HG03064 (cell line): ENCODE data around the gene ZNF81.
"Not testable (repeated sequence)": the region's sequence is repeated elsewhere in the genome, so short reads cannot be mapped to it uniquely, and the experiment has no call there.

Experiments used
- ATAC-seq: cut with Tn5 transposase; IDR thresholded peaks from one replicate; pipeline ENCODE4 v1.9.1; 2021; ENCODE audit warnings: low read depth; ENCODE audit not compliant: unreplicated experiment

Gene ZNF81

DNA sequence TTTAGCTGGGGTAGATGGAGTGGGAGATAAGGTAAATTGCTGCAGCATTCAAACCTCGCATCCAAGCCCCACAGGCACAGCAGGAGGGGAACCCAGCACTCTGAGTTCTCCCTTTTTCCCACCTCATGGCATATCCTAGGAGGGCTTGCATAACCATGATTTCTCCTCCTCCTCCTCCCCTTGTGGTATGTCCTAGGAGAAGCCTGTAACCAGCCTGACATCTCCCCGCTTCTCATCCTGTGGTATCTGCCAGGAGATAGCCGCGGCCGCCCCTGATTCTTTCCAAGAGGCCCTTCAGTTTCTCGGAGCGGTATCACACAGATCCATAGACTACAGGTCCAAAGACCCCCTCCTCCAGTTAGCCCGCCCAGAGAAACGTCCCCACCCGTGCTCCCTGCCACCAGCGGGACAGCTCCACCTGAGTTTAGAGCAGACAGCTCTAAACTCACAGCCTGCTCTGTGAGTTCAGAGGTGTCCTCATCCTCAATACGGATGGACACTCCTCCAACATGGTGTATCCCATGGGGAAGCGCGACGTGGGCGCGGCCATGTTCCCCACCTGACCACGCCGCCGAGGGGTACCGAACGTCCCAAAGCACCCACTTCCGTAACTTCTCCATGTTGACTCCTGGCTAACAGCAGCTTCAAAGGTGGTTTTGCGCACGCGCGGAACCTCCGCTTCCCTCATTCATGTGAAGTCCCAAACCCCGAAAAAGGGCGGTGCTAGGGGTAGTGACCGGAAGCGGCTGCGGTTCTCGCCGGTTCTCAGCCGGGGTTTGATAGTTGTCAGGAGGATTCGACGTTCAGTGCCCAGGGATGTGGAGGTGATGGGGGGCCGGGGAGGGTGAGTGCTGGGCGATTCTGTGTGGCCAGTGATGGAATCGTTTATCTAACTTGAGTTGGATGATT lies at the start of gene ZNF81:
Gene ZNF81 (plus strand): TSS at position 739 of the 909 bp plus-strand sequence. CDS start 9,366 bp downstream, outside the sequence.
- ATAC-seq: peak; percentile 84

DNA sequence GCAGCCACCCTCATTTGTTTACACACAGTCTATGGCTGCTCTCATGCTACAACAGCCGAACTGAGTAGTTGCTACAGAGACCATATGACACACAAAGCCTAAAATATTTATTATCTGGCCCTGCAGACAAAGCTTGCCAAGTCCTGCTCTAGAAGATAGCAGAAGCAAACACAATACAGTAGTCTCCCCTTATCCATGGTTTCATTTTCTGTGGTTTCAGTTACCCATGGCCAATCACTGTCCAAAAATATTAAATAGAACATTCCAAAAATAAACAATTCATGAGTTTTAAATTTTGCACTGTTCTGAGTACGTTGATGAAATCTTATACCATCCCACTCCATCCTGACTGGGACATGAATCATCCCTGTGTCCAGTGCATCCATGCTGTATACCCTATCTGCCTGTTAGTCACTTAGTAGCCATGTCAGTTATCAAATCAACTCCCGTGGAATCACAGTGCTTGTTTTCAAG lies 40.2 kb upstream of the ZNF81 start:
- ATAC-seq: no peak

DNA sequence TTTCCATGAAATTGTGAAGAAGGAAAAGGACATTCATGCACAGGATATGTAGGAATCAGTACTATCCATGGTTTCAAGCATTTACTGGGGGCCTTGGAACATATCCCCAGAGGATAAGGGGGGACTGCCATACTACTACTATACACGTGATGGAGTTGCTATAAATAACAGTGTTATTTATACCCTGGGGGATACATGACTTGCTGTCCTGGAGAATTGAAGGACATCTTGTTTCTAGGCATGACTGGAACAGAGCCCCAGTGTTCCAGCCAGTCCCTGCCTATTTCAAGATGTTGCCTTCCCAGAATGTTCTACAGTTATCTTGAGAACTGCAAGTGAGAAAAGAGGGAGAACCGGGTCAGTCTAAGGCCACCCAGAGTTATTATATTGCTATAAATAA lies 39.6 kb upstream of the ZNF81 start:
- no peak for ATAC-seq

DNA sequence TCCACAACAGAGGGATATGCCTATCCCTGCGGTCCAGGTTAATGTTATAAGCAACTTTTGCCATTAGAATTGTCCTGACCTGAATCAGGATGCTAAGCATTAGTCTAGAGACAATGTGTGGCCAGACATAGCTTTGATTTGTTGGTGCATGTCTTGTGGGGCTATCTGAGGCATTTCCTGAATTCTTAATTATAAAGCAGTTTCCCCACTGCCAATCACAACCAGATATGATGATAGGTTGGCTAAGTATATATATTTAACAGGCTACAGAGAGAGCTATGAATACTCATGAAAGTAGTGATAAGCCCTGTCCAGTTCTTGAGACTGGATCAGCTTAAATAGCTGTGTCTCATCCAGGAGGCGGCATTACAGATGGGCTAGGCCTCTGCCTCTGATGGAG lies 37.8 kb upstream of the ZNF81 start:
- no peak for ATAC-seq

DNA sequence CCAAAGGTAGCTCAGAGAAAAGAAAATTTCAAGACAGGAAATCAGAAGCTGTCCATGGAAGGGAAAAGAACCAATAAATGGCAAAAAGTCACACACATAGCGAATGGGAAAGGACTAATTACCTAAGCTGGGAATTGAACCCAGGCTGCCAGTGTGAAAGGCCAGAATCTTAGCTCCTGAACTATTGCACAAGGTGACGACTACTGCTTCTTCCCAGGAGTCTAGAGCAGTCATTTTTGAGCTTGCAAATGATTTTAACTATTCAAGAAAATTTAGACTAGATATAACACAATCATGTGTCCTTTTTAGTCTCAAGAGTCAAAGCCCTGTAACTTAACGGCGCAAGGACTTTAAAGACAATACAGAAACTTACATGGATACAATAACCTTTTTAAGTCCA lies 34.1 kb upstream of the ZNF81 start:
- no peak for ATAC-seq

DNA sequence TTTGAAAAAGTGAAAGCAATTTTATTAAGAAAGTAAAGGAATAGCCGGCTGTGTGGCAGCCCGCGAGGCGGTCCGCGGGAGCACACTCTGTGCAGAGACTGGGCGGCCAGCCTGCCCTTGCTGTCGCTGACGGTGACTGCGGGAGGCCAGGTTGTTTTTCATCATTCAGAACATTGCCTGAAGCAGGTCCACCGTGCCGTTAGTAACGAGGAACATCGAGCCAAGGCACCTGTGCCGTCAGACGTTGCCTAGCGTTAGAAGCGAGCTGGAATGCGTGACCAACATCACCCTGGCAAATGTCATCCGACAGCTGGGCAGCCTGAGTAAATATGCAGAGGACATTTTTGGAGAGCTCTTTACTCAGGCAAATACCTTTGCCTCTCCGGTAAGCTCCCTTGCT lies 33.6 kb upstream of the ZNF81 start:
- not testable (repeated sequence) for ATAC-seq

DNA sequence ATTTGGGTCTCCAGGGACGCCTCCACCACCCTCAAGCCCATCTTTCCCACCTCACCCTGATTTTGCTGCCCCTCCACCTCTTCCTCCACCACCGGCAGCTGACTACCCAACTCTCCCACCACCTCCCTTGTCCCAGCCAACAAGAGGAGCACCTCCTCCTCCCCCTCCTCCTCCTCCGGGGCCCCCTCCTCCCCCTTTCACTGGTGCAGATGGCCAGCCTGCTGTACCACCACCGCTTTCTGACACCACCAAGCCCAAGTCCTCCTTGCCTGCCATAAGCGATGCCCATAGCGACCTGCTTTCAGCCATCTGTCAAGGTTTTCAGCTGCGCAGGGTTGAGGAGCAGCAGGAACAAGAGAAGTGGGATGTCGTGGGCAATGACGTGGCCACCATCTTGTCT lies 32.4 kb upstream of the ZNF81 start:
- ATAC-seq: no peak

DNA sequence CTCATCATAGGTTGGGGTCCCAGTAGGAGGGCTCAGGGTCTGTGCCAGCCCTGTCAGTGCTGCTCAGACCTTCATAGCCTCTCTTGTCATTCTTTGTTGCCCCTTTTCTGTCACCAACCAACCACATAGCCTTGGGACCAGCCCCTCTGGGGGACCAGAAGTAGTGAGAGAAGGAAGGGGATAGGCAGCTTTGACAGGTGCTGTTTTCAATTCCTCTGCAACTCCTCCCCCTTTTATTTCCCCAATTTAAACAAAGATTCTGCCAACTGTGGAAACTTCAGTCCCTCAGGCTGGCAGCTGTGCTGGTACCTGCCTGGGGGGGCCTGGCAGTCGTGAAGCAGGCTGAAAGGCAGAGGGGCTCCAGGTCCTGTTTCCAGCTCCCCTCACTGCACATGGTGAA lies 30.9 kb upstream of the ZNF81 start:
- ATAC-seq: not testable (repeated sequence)

DNA sequence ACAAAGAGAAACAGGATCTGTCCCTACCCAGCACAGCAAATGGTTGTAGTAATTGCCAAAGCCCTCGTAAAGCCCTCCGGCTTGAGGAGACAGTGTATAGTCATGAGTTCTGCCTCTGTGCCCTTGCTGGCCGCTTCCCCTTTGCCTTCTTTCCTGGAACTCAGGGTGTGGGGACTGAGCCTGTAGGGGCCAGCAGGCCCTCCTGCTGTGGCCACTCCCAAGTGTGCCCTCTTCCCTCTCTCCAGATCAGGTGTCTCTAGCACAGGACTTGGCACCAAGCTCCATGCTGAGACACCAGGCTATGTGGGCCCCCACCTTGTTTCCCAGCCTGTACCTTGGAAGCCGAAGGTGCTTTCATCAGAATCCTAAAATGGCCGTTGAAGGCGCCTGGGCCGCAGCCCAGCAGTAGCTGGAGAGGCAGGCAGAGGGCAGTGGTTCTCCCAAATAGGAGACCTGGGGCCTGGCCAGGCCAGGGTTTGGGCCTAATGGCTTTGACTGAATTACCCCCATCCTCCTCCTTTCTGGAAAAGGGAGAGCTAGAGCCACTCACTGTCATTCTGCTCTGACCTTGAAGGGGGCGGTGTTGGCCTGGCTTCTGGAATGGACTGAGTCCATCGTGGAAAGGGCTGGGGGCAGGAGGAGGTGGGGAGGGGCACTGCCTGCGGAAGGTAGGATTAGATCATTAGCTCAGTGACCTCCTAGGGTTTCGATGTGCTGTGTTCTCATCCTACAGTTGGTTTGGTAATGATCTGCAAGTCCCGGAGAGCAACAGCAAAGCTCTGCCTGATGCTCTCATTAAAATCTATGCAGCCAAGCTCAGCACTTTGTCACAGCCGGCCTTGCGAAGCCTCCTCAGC lies 30.1 kb upstream of the ZNF81 start:
- ATAC-seq: not testable (repeated sequence)

DNA sequence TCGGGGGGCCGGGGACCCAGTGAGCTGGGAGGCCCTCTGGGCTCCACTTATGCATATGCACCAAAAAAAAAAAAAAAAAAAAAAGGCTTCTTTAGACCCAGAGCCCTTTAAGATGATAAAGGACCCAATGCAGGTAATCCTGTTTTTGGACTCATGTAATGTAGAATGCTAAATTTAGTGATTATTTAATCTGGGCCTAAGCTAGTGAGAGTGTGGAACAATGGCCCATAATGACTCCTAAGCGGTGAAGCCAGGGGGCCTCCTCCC lies 29.5 kb upstream of the ZNF81 start:
- not testable (repeated sequence) for ATAC-seq

DNA sequence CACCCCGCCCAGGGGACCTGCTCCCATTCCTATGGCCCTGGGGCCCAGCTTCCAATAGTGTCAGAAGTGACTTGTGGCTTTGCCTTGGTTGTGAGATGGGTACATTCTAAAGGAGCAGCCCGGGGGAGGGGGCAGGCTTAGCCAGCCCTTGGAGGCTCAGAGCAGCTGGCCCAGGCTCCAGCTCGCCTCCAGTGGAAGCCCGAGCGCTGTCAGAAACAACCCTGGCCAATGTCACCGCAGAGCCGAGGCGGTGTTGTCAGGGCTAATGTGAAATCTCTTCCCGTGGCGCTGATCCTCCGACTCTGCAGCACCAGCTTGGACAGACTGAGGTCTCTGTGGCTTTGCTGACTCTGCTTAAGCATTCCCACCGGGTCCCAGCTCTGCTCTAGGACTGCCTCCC lies 29.2 kb upstream of the ZNF81 start:
- no peak for ATAC-seq

DNA sequence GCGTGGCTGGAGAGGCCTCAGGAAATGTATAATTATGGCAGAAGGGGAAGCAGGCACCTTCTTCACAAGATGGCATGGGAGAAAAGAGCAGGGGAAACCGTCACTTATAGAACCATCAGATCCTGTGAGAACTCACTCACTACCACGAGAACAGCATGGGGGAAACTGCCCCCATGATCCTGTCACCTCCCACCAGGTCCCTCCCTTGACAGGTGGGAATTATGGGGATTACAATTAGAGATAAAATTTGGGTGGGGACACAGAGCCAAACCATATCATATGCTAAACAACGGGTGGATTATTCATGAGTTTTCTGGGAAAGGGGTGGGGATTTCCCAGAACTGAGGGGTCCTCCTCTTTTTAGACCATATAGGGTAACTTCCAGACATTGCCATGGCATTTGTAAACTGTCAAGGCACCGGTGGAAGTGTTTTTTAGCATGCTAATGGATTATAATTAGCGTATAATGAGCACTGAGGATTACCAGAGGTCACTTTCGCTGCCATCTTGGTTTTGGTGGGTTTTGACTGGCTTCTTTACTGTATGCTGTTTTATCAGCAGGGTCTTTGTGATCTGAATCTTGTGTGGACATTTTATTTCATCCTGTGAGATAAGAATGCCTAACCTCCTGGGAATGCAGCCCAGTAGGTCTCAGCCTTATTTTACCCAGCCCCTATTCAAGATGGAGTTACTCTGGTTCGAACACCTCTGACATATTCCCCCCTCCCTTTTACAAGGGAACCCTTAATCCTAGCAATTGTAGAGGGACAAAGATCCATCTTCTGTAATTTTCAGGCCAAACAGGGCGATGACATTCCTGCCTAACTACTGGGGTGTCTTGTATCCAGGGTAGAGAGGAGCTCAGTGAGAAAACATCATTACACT lies 27.6 kb upstream of the ZNF81 start:
- no peak for ATAC-seq

DNA sequence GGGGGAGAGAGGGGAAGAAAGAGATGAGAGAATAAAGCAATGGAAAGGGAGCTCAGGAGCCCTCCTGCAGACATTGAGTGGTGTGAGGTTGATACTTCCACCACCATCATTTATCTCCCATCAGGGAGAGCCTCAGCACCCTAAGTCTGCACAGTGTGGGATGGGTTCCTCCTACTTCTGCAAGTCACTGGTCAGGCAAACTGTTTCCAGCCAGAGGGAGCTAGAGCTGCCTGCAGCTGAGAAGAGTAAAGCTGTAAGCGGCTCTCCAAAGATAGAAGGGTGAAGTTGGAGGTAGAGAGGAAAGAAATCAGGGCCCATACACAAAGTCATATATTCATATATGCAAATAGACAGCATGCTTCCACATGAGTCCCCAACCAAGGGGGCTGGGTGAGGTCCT lies 21.9 kb upstream of the ZNF81 start:
- no peak for ATAC-seq

DNA sequence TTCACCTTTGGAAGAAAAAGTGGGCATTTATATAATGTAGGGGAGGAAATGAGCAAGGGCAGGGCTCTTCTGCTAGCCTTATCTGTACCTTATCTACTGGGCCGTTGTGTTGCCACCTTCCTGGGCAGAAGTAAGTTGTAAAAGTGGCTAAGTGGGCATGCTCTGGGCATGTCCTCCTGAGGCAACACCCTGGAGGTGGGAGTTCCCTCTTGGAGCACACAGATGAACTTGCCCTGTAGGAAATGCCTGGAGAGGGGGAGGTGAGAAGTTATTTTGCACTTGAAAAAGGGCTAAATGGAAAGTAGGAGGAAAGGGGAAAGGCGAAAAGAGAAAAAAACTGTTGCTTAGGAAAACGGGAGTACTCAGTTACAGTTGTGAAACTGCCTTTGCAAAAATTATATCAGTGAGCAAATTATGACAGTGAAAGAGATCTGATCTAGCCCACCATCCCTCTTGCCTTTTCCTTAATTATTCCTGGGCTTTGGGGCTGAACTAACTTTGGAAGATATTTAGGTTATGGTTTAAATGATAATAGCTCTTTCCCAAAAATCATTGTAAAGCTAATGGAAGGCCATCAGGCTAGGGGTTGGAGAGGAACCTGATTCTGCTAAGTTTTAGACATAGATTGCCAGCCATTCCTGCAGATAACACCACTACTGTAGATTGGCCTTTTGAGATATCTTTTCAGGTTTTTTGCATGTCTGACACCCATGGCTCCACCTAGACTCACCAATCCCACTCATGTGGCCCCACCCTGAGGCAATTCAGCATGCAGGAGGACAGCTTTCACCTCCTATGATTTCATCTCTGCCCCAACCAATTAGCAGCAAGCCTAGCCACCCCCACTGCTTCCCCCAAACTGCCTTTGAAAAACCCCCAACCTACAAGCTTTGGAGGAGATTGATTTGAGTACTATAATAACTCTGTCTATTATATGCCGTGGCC lies 20.5 kb upstream of the ZNF81 start:
- ATAC-seq: no peak

DNA sequence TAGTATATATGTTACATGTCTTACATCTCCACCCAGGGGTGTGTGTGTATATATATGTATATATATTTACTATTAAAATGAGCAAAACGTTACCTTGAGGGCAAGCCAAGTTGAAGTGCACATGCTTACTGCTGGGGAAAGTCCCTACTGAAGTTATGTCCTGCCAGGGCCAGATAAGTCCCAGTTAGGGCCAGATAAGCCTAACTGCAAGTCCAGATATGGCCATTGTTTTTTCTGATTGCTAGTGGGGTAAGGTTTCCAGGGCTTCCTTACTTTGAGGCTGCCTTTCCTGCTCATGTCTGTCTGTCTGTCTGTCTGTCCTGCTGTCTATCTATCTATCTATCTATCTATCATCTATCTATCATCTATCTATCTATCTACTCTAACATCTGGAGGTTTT lies 19.3 kb upstream of the ZNF81 start:
- ATAC-seq: no peak

DNA sequence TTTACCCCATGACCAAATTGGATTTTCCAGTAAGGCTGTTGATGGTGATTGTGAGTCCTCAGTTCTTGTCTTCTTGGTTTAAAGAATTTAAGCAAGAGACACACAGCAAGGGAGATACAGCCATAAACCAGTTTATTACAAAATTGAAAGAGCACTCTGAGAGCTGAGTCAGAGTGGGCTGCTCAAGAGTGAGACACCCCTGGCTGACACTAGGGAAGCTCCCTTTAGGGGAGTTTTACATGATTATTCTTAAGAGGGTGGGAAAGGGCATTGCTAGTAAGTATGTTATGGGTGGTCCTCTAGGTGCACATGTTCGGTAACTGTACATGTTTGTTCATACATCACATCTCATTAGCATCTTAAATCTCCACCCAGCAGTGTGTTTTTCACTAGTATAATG lies 18.8 kb upstream of the ZNF81 start:
- ATAC-seq: no peak

DNA sequence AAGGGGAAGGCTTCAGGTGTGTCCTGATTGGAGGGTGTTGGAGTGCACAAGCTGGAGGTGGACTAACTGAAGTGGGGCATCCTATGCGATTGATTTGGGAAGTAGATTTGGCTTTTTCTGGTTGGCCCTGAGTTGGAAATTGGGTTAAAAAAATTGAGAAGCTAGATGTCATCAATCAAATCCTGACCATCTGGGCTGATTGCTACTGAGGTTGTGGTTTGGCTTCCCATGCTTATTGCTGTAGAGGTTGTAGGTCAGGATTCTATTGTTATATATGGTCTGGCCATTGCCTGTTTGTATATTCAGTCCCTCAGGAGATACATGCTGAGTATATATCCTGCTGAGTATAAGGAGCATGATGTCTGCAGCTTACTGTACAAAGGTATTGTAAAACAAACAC lies 7.7 kb upstream of the ZNF81 start:
- no peak for ATAC-seq

DNA sequence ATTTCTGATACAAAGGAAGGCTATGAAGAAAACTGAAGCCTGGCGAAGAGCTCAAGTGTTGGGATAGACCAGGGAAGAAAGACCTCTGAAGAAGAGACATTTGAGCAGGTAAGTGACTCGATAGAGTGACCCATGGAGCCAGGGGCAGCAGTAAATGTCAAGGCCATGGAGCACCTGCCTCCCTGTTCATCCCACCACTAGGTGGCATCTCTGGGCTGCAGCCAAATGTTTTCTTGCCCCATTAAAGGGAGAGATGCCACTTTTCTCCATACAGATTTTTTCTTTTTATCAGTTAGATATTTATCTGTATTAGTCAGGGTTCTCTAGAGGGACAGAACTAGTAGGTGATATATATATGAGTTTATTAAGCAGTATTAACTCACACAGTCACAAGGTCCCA lies 4.9 kb upstream of the ZNF81 start:
- ATAC-seq: no peak

DNA sequence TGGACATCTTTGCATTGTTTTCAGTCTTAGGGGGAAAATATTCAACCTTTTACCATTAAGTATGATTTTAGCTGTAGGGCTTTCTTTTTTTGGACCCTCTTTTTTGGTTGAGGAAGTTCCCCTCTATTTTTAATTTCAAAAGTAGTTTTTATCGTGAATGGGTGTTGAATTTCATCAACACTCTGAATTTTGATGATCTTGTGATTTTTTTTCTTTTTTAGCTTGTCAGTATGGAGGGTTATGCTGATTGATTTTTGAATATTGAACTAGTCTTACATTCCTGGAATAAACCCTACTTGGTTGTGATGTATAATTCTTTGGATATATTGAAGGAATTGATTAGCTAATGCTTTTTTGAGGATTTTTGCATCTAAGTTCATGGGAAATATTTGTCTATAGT lies 1.7 kb downstream of the ZNF81 start:
- no peak for ATAC-seq

DNA sequence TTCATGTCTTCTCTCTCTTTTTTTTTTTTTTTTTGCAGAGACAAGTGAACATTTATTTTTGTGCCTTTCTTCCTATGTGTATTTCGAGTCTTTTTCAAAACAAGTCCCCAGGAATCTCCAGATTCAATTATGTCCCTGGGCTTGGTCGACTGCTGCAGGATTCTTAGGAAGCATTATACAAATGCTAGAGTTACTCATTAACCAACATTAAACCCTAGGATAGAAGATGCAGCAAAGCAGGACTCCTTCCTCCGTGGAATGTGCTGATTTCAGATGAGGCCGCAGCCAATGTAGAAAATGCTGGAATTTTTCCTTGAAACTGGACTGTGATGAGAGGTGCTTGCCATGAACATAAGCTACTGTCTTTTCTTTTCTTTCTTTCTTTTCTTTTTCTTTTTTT lies 3.4 kb downstream of the ZNF81 start:
- ATAC-seq: no peak
